MM.1S (cell line): ENCODE results near the gene CHPT1.

Source experiments
- EZH2 ChIP-seq: fragments of 300-600 bp; sonication (generic); optimal IDR thresholded peaks from 2 replicates; pipeline ENCODE3; 2017; ENCODE audit warnings: low read depth, mild to moderate bottlenecking, antibody characterized with exemption, low read length, mixed read lengths
- TF ChIP-seq, protein P1 (sequence below): fragments of 300-600 bp; sonication (generic); IDR thresholded peaks from 2 replicates; pipeline ENCODE4 v1.5.1; 2016; ENCODE audit warnings: antibody characterized with exemption, low read length, mixed read lengths

DNA sequence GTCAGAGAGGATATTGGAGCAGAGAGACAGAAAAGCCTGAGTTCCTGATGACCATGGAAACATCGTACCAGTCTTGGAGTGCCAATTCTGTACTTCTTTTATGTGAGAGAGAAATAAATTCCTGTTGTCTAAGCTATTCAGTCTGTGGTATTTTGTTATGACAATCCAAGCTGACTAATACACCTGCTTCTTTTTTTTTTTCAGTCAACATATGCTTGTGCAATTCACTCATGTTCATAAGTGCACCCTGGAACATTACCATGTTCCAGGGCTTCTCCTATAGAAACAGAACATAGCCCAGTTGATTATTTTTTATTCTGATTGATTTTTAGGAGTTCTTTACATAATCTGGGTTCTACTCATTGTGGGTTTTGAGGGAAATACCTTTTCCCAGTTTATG is 1.7 kb upstream of the CHPT1 start:
- TF ChIP-seq, protein P1, sequence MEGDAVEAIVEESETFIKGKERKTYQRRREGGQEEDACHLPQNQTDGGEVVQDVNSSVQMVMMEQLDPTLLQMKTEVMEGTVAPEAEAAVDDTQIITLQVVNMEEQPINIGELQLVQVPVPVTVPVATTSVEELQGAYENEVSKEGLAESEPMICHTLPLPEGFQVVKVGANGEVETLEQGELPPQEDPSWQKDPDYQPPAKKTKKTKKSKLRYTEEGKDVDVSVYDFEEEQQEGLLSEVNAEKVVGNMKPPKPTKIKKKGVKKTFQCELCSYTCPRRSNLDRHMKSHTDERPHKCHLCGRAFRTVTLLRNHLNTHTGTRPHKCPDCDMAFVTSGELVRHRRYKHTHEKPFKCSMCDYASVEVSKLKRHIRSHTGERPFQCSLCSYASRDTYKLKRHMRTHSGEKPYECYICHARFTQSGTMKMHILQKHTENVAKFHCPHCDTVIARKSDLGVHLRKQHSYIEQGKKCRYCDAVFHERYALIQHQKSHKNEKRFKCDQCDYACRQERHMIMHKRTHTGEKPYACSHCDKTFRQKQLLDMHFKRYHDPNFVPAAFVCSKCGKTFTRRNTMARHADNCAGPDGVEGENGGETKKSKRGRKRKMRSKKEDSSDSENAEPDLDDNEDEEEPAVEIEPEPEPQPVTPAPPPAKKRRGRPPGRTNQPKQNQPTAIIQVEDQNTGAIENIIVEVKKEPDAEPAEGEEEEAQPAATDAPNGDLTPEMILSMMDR = no peak
- TF ChIP-seq EZH2 = no peak
